ENCODE data around the gene OR10G6.

GRCh38 chr11:124043420-124043819, 48.5 kb upstream of the OR10G6 start:
- TF ChIP-seq CTCF (IDR thresholded peaks at IDR 0.05) (no peak), EP300 (IDR thresholded peaks at IDR 0.05) (no peak)
